AG09309 (cell line): ENCODE results near the gene ZGLP1.
A peak's percentile ranks its signal among the peaks of the same experiment; 100 is the strongest.
"Not testable (repeated sequence)": the region's sequence is repeated elsewhere in the genome, so short reads cannot be mapped to it uniquely, and the experiment has no call there.

ENCODE experiments used
- DNase-seq: peaks from one replicate; pipeline ENCODE4 v3.0.0-alpha.2; 2010; ENCODE audit warnings: low read depth
- H3K4me3 ChIP-seq: 2 replicates; pipeline ENCODE4 v1.5.1; 2011; ENCODE audit warnings: mild to moderate bottlenecking, low read depth, low read length, moderate library complexity; ENCODE audit not compliant: control insufficient read depth
- CTCF ChIP-seq: IDR thresholded peaks from 2 replicates; pipeline ENCODE4 v1.5.1; 2011; ENCODE audit warnings: mild to moderate bottlenecking, low read depth, low read length, inconsistent platforms; ENCODE audit not compliant: insufficient read depth, control insufficient read depth; ENCODE audit errors: missing control alignments

The ZGLP1 gene

GRCh38 chr19:10343495-10343894 lies 33.9 kb upstream of the ZGLP1 start:
- no peak for TF ChIP-seq CTCF
- no peak for DNase-seq
- no peak overlapping the region for H3K4me3 ChIP-seq

- no peak for TF ChIP-seq CTCF
- no peak for DNase-seq
- H3K4me3 ChIP-seq = no peak overlapping the region
Observed at GRCh38 chr19:10339977-10340376, 30.4 kb upstream of the ZGLP1 start.

GRCh38 chr19:10339380-10339960 lies 29.9 kb upstream of the ZGLP1 start, which contains the start of gene ICAM3:
TSS of gene ICAM3 (minus strand) at chr19:10339624. CDS start at chr19:10339614, 10 bp downstream.
- DNase-seq = no peak
- no peak for TF ChIP-seq CTCF
- no peak within 1 kb of the TSS for H3K4me3 ChIP-seq

DNA sequence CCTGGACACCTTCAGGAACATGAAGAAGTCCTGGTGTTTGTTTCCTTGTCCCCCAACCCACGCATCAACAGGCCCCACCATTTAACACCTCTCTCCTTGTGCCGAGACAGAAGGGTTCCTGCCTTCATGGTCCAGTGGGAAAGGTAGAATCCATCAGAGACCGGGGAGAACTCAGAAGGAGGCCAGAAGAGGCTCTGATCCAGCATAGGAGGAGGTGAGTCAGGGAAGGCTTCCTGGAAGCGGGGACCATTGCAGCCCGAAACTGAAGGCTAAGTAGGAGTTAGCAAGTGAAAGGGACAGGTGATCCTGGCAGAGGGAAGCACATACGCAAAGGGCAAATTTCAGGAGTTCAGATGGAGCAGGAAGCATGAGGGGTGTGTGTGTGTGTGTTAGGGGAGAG lies 29.3 kb upstream of the ZGLP1 start:
- DNase-seq = no peak
- no peak for TF ChIP-seq CTCF
- no peak overlapping the region for H3K4me3 ChIP-seq

GRCh38 chr19:10336725-10337124 lies 27.1 kb upstream of the ZGLP1 start:
- H3K4me3 ChIP-seq, DNase-seq: not testable (repeated sequence)

DNA sequence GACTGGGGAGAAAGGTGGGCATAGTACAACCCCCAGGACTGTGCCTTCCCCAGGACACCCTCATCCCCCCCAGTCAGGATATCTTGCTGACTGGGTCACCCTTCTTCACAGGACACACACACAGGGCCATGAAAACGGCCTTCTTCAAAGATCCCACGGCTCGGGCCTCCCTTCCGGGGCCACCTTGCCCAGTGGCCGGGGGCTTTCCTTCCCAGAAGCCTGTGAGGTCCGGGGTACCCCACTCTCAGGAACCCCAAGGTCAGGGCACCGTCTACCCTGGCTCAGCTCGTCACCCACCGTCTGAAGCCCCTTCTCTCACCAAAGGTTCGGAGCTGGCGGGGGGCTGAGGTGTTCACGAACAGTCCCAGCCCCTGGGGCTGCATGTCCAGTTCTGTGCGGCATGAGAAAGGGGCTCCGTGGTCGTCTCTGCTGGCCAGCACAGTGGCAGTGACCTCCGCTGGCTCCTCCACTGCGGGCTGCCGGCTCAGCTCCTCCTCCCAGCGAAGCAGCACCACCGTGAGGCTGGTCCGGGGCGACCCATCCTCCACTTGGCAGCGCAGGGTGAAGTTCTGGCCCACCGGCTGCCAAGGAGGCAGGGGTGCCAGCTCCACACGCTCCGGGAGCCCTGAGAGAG lies 25.9 kb upstream of the ZGLP1 start:
- peak overlapping the region; percentile 86; the same call in 1 of the 2 replicates for H3K4me3 ChIP-seq
- DNase-seq = no peak
- TF ChIP-seq CTCF = no peak

- peak; percentile 15 for TF ChIP-seq CTCF
Observed at GRCh38 chr19:10334588-10335351, 25.2 kb upstream of the ZGLP1 start.

More at GRCh38 chr19:10334588-10335351, 25.2 kb upstream of the ZGLP1 start:
- H3K4me3 ChIP-seq = peak overlapping the region; percentile 86
- peak; percentile 76 for DNase-seq
